Endothelial cell of umbilical vein (primary cell): ENCODE results near the gene COG5. TPM values are rescaled to one million over a fixed set of nuclear protein-coding genes. Genes with fewer than 3 reads are reported as not detected.

Source experiments
- BruUV-seq: library from RNA; stranded (reverse); fragments of 400-500 nt; replicated peaks from 2 replicates; lab custom pipeline; 2021; lab: Mats Ljungman, UMichigan
- CTCF ChIA-PET: fragments of 300-600, 350-600 bp; sonication (Branson Sonifier 250); formaldehyde crosslinking; loops from one replicate; lab custom pipeline; 2021; ENCODE audit warnings: antibody characterized with exemption, inconsistent platforms; lab: Charles Lee
- POLR2A ChIA-PET: fragments of 300-600, 350-600 bp; sonication (Branson Sonifier 250); formaldehyde crosslinking; loops from one replicate; lab custom pipeline; 2021; ENCODE audit warnings: antibody characterized with exemption, inconsistent platforms; lab: Charles Lee
- DNase-seq: peaks from one replicate; pipeline ENCODE4 v3.0.0-alpha.2; 2011; ENCODE audit warnings: low read depth, low spot score
- FAIRE-seq: peaks from 2 replicates; lab custom pipeline; 2011; peaks lifted over from hg19 to GRCh38; lab: Jason Lieb, UNC
- H2AFZ ChIP-seq: 2 replicates; pipeline ENCODE4 v1.6.0; 2012; ENCODE audit warnings: low read depth, low read length, control low read depth, inconsistent platforms
- H3K27ac ChIP-seq: 2 replicates; pipeline ENCODE4 v1.5.1; 2011; ENCODE audit warnings: low read depth, mild to moderate bottlenecking, control low read depth, low read length, moderate library complexity; ENCODE audit not compliant: insufficient read depth
- H3K27me3 ChIP-seq, 2 experiments: 2 replicates each; pipeline versions ENCODE4 v1.6.0 to v1.6.1; 2011; ENCODE audit warnings: low read length in 2 of 2, mixed read lengths in 1 of 2; ENCODE audit not compliant: control insufficient read depth in 2 of 2, insufficient read depth in 2 of 2
- H3K36me3 ChIP-seq, 2 experiments: 2 replicates in 1 of 2; 3 replicates in 1 of 2; pipeline ENCODE4 v1.5.1; 2011; ENCODE audit warnings: low read length in 2 of 2, mild to moderate bottlenecking in 1 of 2, moderate library complexity in 1 of 2; ENCODE audit not compliant: control insufficient read depth in 2 of 2, insufficient read depth in 2 of 2; ENCODE audit errors: extremely low read depth in 1 of 2
- H3K4me1 ChIP-seq: 3 replicates; pipeline ENCODE4 v1.5.1; 2011; ENCODE audit warnings: mild to moderate bottlenecking, low read length; ENCODE audit not compliant: control insufficient read depth, insufficient read depth; ENCODE audit errors: extremely low read depth
- H3K4me2 ChIP-seq: 2 replicates; pipeline ENCODE4 v1.6.1; 2011; ENCODE audit warnings: low read length, control low read depth, mixed read lengths; ENCODE audit not compliant: insufficient read depth
- H3K4me3 ChIP-seq, 3 experiments: fragments of 200-600 bp in 1 of 3; sonication (generic), shearing (Covaris generic) in 1 of 3; replicated peaks in 1 of 3; 2 replicates each; pipeline ENCODE4 v1.5.1; 2011 to 2016; ENCODE audit warnings: control low read depth in 3 of 3, low read length in 3 of 3, mild to moderate bottlenecking in 2 of 3, inconsistent platforms in 1 of 3, low read depth in 1 of 3, moderate library complexity in 1 of 3; ENCODE audit not compliant: insufficient read depth in 1 of 3
- H3K79me2 ChIP-seq: 2 replicates; pipeline ENCODE4 v1.6.0; 2012; ENCODE audit warnings: low read length, inconsistent platforms; ENCODE audit not compliant: control insufficient read depth, insufficient read depth
- H3K9ac ChIP-seq: replicated peaks from 2 replicates; pipeline ENCODE3; 2011; ENCODE audit warnings: low read length, control low read depth; ENCODE audit not compliant: insufficient read depth; ENCODE audit errors: extremely low read depth
- H3K9me1 ChIP-seq: replicated peaks from 3 replicates; pipeline ENCODE4 v1.6.0; 2011; ENCODE audit warnings: mild to moderate bottlenecking, low read length; ENCODE audit not compliant: control insufficient read depth, insufficient read depth; ENCODE audit errors: extremely low read depth
- H3K9me3 ChIP-seq: replicated peaks from 2 replicates; pipeline ENCODE4 v1.5.1; 2012; ENCODE audit warnings: low read length, inconsistent platforms; ENCODE audit not compliant: control insufficient read depth, insufficient read depth
- H4K20me1 ChIP-seq: replicated peaks from 2 replicates; pipeline ENCODE3; 2011; ENCODE audit warnings: mild to moderate bottlenecking, low read length; ENCODE audit not compliant: control insufficient read depth, insufficient read depth; ENCODE audit errors: extremely low read depth
- EZH2 ChIP-seq: IDR thresholded peaks from 2 replicates; pipeline ENCODE4 v1.6.1; 2012; ENCODE audit warnings: borderline replicate concordance, low read depth, mild to moderate bottlenecking, moderate library complexity, low read length, inconsistent platforms; ENCODE audit not compliant: severe bottlenecking
- FOS ChIP-seq: IDR thresholded peaks from 2 replicates; pipeline ENCODE4 v1.6.1; 2011; ENCODE audit warnings: mild to moderate bottlenecking, low read length, moderate library complexity, borderline replicate concordance; ENCODE audit not compliant: insufficient read depth
- GATA2 ChIP-seq: IDR thresholded peaks from 2 replicates; pipeline ENCODE4 v1.7.0; 2011; ENCODE audit warnings: low read depth, mild to moderate bottlenecking, moderate library complexity, mixed read lengths, low read length; ENCODE audit not compliant: insufficient read length, insufficient read depth
- MYC ChIP-seq: IDR thresholded peaks from one replicate; pipeline ENCODE4 v1.6.1; 2011; ENCODE audit warnings: mild to moderate bottlenecking, low read depth, low read length
- POLR2A ChIP-seq: IDR thresholded peaks from 2 replicates; pipeline ENCODE4 v1.6.1; 2012; ENCODE audit warnings: low read depth, mild to moderate bottlenecking, control low read depth, low read length
- POLR2AphosphoS5 ChIP-seq: IDR thresholded peaks from 2 replicates; pipeline ENCODE4 v1.6.1; 2012; ENCODE audit warnings: low read depth, mild to moderate bottlenecking, control low read depth, low read length, moderate library complexity; ENCODE audit not compliant: insufficient read depth
- dilution Hi-C: fragments of 300-500 bp; cut with MboI; formaldehyde crosslinking; loops from one replicate; pipeline ENCODE4 v1.15.0; 2019; ENCODE audit warnings: low sequenced_read_pairs; ENCODE audit not compliant: extremely low pct_ligation_motif_present
- intact Hi-C: fragments of 100-400 bp; cut with micrococcal nuclease; formaldehyde crosslinking; loops from one replicate; pipeline ENCODE4 v1.10.0; 2022
- polyA plus RNA-seq, 4 experiments: library from polyadenylated mRNA; depleted of rRNA in 3 of 4; stranded (reverse) in 3 of 4; unstranded in 1 of 4; fragments of >200 nt; gene quantifications; 2 replicates each; pipeline versions ENCODE4 v1.2.1 to v1.2.3, GENCODE V29; 2011 to 2012; ENCODE audit warnings: missing spikeins in 1 of 4
- total RNA-seq: library from RNA; stranded (reverse); gene quantifications from 2 replicates; pipeline ENCODE4 v1.2.3, GENCODE V29; 2021
- TF ChIP-seq, protein P1 (sequence below): IDR thresholded peaks from 2 replicates; pipeline ENCODE4 v1.6.1; 2011; ENCODE audit not compliant: insufficient read depth, insufficient read length
- TF ChIP-seq, protein P2 (sequence below), 2 donors: IDR thresholded peaks; 1 replicate in 1 of 2; 2 replicates in 1 of 2; pipeline ENCODE4 v1.5.1; 2011; ENCODE audit warnings: low read length in 2 of 2, mild to moderate bottlenecking in 2 of 2, moderate library complexity in 2 of 2, control low read depth in 1 of 2, inconsistent platforms in 1 of 2, low read depth in 1 of 2; ENCODE audit not compliant: insufficient read depth in 1 of 2; ENCODE audit errors: extremely low read depth in 1 of 2

Gene COG5
- total and polyA plus RNA-seq, 2 donors (not counting 3 experiments of a cell fraction or from before 2014, with no cell fraction given), result 18.8 to 45.3 TPM

DNA sequence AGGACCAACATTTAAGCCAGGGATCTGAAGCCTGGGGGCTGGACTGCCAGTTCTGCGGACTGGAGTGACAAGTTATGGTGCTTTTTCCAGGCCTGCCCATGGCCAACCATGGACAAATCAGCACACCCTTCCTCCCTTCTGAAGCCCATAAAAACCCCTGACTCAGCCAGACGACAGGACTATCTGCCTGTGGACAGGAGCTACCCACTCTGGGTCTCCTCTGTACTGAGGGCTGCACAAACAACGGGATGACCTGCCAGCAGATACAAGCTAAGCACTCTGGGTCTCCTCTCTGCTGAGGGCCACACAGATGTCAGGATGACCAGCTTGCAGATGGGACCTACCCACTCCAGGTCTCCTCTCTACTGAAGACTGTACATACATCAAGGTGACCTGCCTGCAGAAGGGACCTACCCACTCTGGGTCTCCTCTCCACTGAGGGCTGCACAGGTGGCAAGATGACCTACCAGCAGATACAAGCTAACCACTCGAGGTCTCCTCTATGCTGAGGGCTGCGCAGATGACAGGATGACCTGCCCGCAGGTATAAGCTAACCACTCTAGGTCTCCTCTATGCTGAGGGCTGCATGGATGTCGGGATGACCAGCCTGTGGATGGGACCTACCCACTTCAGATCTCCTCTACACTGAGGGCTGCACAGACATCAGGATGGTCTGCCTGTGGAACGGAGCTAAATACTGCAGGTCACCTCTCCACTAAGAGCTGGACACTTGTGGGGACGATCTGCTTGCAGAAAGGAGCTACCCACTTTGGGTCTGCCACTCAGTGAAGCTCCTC, 204.0 kb downstream of the COG5 start:
- Histone ChIP-seq H4K20me1 (no peaks in the 10 kb centered on the region), H3K9me3 (no peaks in the 10 kb centered on the region), H3K79me2 (no peaks in the 10 kb centered on the region), H3K27me3 (no peaks in the 10 kb centered on the region), H3K4me1 (peaks cover 3% of the 10 kb centered on the region), H3K36me3 (peaks cover 6 to 9% of the 10 kb centered on the region in 2 experiments), H3K9me1 (no peaks in the 10 kb centered on the region), H3K4me3 (no peak overlapping the region), H3K27ac (no peak overlapping the region), H3K4me2 (no peak overlapping the region), H3K9ac (no peak overlapping the region), H2AFZ (no peak overlapping the region)
- TF ChIP-seq POLR2A, result no peak
- intact Hi-C loops (no loop called here), dilution Hi-C loops (no loop called here)
- FAIRE-seq (no peak), DNase-seq (no peak)
- ChIA-PET POLR2A (interaction anchor here (0.6 kb wide), 1 partner anchor 171 kb away, joined by 3 read pairs; no protein-coding TSS in a partner anchor), CTCF (interaction anchor here (0.7 to 1.0 kb wide), 3 partner anchors 9 to 13 kb away, joined by 3 read pairs; no protein-coding TSS in a partner anchor)
- no TSS peak for BruUV-seq

- no peak overlapping the region for H2AFZ ChIP-seq
- H3K79me2 ChIP-seq, result no peaks in the 10 kb centered on the region
- ChIA-PET POLR2A (no interaction called here), CTCF (interaction anchor here (1.2 to 1.7 kb wide), 3 partner anchors 10 to 160 kb away, joined by 3 to 8 read pairs (median 3); no protein-coding TSS in a partner anchor)
- dilution Hi-C loops, result no loop called here
- H3K9me1 ChIP-seq, result no peaks in the 10 kb centered on the region
- no peak overlapping the region for H3K27ac ChIP-seq
- H4K20me1 ChIP-seq, result no peaks in the 10 kb centered on the region
- no peak overlapping the region for H3K4me3 ChIP-seq
- TF ChIP-seq, protein P1, sequence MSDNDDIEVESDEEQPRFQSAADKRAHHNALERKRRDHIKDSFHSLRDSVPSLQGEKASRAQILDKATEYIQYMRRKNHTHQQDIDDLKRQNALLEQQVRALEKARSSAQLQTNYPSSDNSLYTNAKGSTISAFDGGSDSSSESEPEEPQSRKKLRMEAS, result no peak
- TF ChIP-seq FOS, result no peak
- no peak for TF ChIP-seq GATA2
- no peak for TF ChIP-seq POLR2AphosphoS5
- no peak for TF ChIP-seq EZH2
- TF ChIP-seq, protein P2, sequence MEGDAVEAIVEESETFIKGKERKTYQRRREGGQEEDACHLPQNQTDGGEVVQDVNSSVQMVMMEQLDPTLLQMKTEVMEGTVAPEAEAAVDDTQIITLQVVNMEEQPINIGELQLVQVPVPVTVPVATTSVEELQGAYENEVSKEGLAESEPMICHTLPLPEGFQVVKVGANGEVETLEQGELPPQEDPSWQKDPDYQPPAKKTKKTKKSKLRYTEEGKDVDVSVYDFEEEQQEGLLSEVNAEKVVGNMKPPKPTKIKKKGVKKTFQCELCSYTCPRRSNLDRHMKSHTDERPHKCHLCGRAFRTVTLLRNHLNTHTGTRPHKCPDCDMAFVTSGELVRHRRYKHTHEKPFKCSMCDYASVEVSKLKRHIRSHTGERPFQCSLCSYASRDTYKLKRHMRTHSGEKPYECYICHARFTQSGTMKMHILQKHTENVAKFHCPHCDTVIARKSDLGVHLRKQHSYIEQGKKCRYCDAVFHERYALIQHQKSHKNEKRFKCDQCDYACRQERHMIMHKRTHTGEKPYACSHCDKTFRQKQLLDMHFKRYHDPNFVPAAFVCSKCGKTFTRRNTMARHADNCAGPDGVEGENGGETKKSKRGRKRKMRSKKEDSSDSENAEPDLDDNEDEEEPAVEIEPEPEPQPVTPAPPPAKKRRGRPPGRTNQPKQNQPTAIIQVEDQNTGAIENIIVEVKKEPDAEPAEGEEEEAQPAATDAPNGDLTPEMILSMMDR (IDR thresholded peaks at IDR 0.05; ENCODE audit: extremely low read depth in 1 of 2, insufficient read depth in 1 of 2, low read depth in 1 of 2, low read length in 2 of 2), result no peak
- TF ChIP-seq POLR2A, result no peak
- TF ChIP-seq MYC, result no peak
- intact Hi-C loops, result no loop called here
- no peak overlapping the region for H3K4me2 ChIP-seq
- H3K9ac ChIP-seq, result no peak overlapping the region
- FAIRE-seq (no peak), DNase-seq (no peak)
- no TSS peak for BruUV-seq
- H3K9me3 ChIP-seq, result no peaks in the 10 kb centered on the region
- H3K36me3 ChIP-seq, result peaks cover 3 to 7% of the 10 kb centered on the region in 2 experiments
- no peaks in the 10 kb centered on the region for H3K27me3 ChIP-seq
- no peaks in the 10 kb centered on the region for H3K4me1 ChIP-seq
Measured at GRCh38 chr7:107355616-107356015, 208.1 kb downstream of the COG5 start.
